Skeletal muscle cell (primary cell): ENCODE measurements around the gene TRPM2.

Experiments used
- DNase-seq: peaks from one replicate; pipeline ENCODE4 v3.0.0-alpha.2; 2010; ENCODE audit warnings: low read depth
- H3K4me3 ChIP-seq: 2 replicates; pipeline ENCODE4 v1.5.1; 2011; ENCODE audit warnings: low read depth, mild to moderate bottlenecking, control low read depth, low read length, moderate library complexity

TRPM2 gene

GRCh38 chr21:44436111-44436611 is 82.7 kb downstream of the TRPM2 start:
- H3K4me3 ChIP-seq, result no peak overlapping the region
- no peak for DNase-seq

- no peak overlapping the region for H3K4me3 ChIP-seq
- DNase-seq, result no peak
Observed at GRCh38 chr21:44436958-44437357, 83.5 kb downstream of the TRPM2 start.

- H3K4me3 ChIP-seq, result no peak overlapping the region
- no peak for DNase-seq
Observed at GRCh38 chr21:44437371-44437695, 83.9 kb downstream of the TRPM2 start.

GRCh38 chr21:44437696-44438431 is 84.4 kb downstream of the TRPM2 start:
- H3K4me3 ChIP-seq, result no peak overlapping the region
- no peak for DNase-seq

GRCh38 chr21:44438531-44439210 is 85.2 kb downstream of the TRPM2 start:
- H3K4me3 ChIP-seq, result no peak overlapping the region

GRCh38 chr21:44439211-44439600 is 85.8 kb downstream of the TRPM2 start:
- no peak for DNase-seq
- H3K4me3 ChIP-seq, result no peak overlapping the region

More at GRCh38 chr21:44438531-44439210, 85.2 kb downstream of the TRPM2 start:
- no peak for DNase-seq

GRCh38 chr21:44440241-44441040 is 87.0 kb downstream of the TRPM2 start:
- no peak overlapping the region for H3K4me3 ChIP-seq
- DNase-seq, result no peak

GRCh38 chr21:44441041-44441400 is 87.6 kb downstream of the TRPM2 start:
- H3K4me3 ChIP-seq, result no peak overlapping the region
- DNase-seq, result no peak

GRCh38 chr21:44441581-44442265 is 88.3 kb downstream of the TRPM2 start:
- DNase-seq, result no peak
- no peak overlapping the region for H3K4me3 ChIP-seq

GRCh38 chr21:44442266-44443125 is 89.1 kb downstream of the TRPM2 start:
- no peak overlapping the region for H3K4me3 ChIP-seq

GRCh38 chr21:44443291-44443890 is 90.0 kb downstream of the TRPM2 start:
- no peak for DNase-seq
- H3K4me3 ChIP-seq, result no peak overlapping the region

More at GRCh38 chr21:44442266-44443125, 89.1 kb downstream of the TRPM2 start:
- DNase-seq, result no peak

- no peak for DNase-seq
- H3K4me3 ChIP-seq, result no peak overlapping the region
Observed at GRCh38 chr21:44443891-44444285, 90.5 kb downstream of the TRPM2 start.

GRCh38 chr21:44444286-44444931 is 91.0 kb downstream of the TRPM2 start:
- no peak for DNase-seq
- H3K4me3 ChIP-seq, result no peak overlapping the region

GRCh38 chr21:44445145-44445812 is 91.9 kb downstream of the TRPM2 start:
- DNase-seq, result no peak
- H3K4me3 ChIP-seq, result no peak overlapping the region

- no peak overlapping the region for H3K4me3 ChIP-seq
- DNase-seq, result no peak
Observed at GRCh38 chr21:44448651-44449131, 95.3 kb downstream of the TRPM2 start.

GRCh38 chr21:44449473-44450363 is 96.3 kb downstream of the TRPM2 start:
- no peak for DNase-seq
- no peak overlapping the region for H3K4me3 ChIP-seq
